Activated CD4-positive, alpha-beta T cell treated with anti-CD3 and anti-CD28 coated beads, Interleukin-10, Interleukin-2, amounts not matched to agents 100 ng/mL and 50 ng/mL, durations not matched to agents 16 hours and 8 hours (primary cell): ENCODE data around the gene MTOR.
A peak's percentile ranks its signal among the peaks of the same experiment; 100 is the strongest.
"Not testable (repeated sequence)": the region's sequence is repeated elsewhere in the genome, so short reads cannot be mapped to it uniquely, and the experiment has no call there.

ENCODE experiments used
- DNase-seq: peaks from one replicate; pipeline ENCODE4 v3.0.0-alpha.2; 2020

MTOR gene

DNA sequence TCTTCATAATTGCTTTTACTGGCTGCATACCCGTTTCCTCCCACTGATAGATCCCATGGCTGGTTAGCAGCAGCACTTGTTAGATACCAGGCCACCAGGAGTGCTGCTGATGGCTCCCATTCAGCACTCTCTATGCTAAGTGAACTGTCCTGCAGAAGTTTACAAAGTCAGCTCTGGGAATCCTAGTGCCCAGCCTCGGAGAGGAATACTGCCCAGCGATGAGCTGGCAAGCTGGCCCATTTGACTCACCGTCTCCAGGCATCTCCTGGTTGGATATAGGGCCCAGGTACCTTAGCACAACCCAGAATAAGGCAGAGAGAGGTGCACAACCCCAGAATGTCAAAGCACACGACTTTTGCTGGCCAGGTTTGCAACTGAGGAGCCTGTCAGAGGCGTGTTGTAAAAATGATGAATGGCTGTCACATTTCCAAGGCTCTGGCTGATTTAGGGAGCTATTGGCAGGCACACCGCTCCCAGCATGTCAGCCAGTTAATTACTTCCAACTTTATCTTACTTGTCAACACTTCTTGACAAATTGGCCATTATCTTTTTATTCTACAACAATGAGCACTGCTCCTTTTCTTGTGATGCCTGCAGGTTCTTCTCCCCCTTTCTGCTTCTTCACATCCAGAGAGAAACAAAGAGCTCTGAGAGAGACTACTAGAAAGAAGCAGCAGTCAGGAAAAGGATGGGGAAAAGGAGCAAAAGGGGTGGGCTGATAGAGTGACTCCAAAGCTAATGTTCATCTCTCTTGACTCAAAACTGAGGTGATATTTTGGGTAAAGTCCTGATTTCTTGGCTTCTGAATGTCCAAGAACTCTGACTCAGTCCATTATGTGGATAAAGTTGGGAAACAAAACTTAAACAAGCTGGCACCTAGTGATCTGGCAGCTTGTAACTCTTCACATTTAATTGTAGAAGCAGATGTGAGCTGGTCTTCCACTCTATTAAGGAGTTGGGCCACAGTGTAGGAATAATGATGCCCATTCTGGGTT is 84.0 kb downstream of the MTOR start:
- no peak for DNase-seq

- DNase-seq: no peak
Measured at GRCh38 chr1:11176081-11176706, 86.2 kb downstream of the MTOR start.

DNA sequence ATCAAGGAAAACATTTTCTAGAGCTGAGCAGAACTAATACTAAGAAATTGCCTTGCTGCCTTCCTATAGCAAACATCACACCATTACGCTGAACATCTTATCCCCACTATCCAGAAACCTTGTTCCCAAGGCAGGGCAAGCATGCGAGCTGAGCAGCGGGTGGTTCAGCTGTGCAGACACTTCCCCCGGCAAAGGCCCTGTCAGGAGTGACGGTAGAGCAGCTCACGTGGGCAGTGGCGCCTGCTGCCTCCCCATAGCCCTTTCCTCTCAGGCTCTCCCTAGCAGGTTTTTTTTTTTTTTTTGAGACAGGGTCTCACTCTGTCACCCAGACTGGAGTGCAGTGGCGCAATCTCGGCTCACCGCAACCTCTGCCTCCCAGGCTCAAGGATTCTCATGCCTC is 86.9 kb downstream of the MTOR start:
- DNase-seq: no peak

GRCh38 chr1:11174261-11174942 is 87.9 kb downstream of the MTOR start:
- DNase-seq: no peak

GRCh38 chr1:11170102-11170501 is 92.2 kb downstream of the MTOR start:
- no peak for DNase-seq

DNA sequence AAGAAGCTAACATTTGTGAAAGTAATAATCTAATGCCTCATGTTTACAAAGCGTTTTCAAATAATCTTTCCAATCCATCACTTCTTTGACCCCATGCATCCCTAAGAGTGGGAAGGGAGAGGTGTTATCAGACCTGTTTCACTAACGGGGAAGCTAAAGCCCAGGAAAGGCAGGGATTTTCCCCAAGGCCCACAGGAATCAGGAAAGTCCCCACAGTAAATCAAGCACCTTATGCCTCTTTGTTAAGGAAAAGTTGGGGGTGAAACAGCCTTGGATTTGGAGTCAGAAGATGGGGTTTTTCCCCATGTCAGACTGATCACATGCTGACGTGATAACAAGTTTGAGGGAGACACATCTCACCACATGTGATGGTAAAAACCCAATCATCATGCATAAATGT is 93.1 kb downstream of the MTOR start:
- DNase-seq: no peak

- no peak for DNase-seq
Measured at GRCh38 chr1:11168731-11169130, 93.6 kb downstream of the MTOR start.

DNA sequence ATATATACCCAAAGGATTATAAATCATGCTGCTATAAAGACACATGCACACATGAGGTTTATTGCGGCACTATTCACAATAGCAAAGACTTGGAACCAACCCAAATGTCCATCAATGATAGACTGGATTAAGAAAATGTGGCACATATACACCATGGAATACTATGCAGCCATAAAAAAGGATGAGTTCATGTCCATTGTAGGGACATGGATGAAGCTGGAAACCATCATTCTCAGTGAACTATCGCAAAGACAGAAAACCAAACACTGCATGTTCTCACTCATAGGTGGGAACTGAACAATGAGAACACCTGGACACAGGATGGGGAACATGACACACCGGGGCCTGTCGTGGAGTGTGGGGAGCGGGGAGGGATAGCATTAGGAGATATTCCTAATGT is 95.6 kb downstream of the MTOR start:
- DNase-seq: not testable (repeated sequence)

DNA sequence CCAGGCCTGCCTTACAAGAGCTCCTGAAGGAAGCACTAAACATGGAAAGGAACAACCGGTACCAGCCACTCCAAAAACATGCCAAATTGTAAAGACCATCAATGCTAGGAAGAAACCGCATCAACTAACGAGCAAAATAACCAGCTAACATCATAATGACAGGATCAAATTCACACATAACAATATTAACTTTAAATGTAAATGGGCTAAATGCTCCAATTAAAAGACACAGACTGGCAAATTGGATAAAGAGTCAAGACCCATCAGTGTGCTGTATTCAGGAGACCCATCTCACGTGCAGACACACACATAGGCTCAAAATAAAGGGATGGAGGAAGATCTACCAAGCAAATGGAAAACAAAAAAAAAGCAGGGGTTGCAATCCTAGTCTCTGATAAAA is 99.6 kb downstream of the MTOR start:
- DNase-seq: not testable (repeated sequence)

DNA sequence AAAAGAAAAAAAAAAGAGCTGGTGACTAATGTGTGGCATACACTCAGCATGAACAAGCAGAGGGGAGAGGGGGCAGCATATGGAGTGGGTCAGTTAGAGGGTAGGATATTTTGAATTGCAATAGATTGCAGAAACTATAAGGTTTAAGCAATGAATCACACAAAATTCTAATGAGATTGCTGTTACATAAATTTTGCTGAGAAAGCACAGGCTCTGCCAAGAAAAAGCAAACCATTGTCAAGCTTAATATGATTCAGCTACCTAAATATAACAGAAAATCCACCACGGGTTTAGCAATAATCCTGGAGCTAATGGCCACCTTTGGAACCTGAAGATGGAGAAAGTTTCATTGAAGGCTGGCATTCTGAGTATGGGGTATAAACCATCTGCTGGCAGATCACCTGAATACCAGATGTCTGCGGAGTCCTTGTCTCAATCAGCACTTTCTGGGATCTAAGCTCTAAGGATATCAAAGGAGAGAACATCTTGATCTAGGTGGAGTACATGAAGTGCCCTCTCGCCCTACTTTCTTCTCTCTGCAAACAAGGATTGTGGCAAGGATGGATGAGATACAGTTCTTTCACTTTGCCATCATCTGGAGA is 103.5 kb downstream of the MTOR start:
- DNase-seq: no peak

GRCh38 chr1:11158291-11158690 is 104.1 kb downstream of the MTOR start:
- DNase-seq: no peak

- no peak for DNase-seq
Measured at GRCh38 chr1:11157867-11158266, 104.5 kb downstream of the MTOR start.

GRCh38 chr1:11157394-11157793 is 105.0 kb downstream of the MTOR start:
- DNase-seq: no peak

DNA sequence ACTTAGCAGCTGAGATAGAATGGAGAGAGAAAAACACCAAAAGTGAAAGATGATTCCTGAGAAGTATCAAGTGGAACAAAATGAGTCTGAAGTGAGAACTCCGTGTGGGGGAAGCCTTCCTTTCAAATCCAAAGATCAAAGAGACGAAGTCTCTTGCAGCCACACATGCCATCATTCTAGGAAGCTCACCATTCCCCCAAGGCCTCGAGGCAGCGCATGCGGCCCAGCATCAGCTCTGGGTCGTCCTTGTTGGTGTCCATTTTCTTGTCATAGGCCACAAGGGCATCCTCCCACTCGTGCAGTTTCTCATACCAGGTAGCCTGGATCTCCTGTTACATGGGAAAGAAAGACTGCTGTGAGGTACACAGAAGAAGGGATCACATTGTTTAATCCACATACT is 105.4 kb downstream of the MTOR start:
- DNase-seq: peak; percentile 16

GRCh38 chr1:11156441-11156840 is 105.9 kb downstream of the MTOR start:
- no peak for DNase-seq

DNA sequence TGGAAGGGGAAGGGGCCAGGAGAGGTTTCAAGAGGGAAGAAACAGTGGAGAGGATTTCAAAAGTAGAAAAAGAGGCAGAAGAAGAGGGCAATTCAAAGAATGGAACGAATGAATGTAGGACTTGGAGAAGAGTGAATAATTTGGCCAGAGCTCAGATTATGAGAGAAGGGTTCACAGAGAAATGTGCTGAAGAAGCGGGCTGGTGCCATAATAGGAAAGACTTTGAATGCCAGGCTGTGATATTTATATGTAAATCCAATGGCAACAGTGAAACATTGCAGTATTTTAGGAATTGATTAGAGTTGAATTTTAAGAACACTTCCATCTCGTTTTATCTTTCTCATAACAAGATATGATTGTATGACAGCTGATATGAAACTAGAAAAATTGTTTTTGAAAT is 109.2 kb downstream of the MTOR start:
- DNase-seq: no peak

GRCh38 chr1:11152755-11153154 is 109.6 kb downstream of the MTOR start:
- DNase-seq: no peak

DNA sequence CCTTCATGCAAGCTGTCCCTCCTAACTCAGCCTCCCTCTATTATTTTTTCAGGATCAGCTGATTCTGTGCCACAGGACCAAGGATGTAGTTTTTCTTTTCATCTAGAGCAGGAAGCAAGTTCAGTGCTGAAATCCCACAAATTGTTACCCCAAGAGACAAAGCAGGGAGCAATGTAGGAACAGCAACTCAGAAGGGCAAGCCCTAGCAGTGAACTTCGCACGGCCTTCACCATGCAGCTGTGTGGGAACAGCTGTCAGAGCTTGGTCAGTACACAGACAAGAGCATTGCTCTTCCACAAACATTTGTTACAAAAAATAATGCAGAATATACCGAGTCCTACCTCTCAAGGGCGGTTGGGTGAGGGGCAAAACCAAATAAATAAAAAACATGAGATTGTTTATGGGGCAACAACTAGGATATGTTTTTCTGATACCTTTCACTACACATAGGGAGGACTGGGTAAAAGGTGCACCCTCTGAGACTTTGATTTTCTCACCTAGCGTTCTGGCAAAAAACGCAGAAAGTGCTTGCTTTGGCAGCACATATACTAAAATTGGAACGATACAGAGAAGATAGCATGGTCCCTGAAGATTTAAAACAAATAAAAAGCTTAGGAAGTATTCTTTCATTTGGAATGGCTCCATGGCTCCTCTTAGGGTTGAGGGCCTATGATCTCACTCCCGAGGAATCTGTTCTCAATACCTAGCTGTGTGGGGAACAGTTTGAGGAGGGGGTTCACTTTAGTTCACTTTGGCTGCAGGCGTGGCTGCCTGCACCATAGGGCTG is 110.3 kb downstream of the MTOR start:
- DNase-seq: no peak

- DNase-seq: no peak
Measured at GRCh38 chr1:11151114-11151513, 111.2 kb downstream of the MTOR start.

GRCh38 chr1:11150326-11150725 is 112.0 kb downstream of the MTOR start:
- DNase-seq: no peak

DNA sequence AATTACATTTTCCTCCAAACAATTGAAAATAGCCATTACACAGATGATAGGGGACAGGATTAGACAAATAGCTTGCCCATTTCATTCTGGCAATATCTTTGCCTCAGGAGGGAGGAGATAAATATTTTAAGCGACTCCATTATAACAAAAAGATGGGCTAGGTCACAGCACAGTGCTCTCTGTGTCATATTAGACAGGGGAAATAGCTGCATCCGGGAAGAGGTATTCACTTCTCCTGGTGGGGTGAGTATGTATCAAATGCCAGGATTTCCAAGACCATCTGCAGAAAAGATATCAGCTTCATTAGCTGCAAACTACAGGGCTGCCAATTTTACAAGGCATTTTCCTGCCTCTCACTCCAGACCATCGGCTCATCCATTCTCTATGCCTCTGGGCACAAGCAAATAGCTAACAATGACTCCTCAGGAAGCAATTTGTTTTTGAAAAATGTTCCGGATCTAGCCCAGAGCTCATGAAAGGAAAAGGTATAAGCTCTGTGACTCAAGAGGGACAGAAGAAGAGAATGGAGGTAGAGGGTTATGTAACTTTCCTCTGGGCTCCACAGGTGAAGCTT is 115.1 kb downstream of the MTOR start:
- DNase-seq: no peak

- DNase-seq: no peak
Measured at GRCh38 chr1:11145741-11146140, 116.6 kb downstream of the MTOR start.
